Erythroblast (primary cell): ENCODE results near the gene PCNX1.

Experiments
- GATA1 ChIP-seq: IDR thresholded peaks from 2 replicates; pipeline ENCODE4 v1.6.1; 2011; ENCODE audit warnings: low read depth, mild to moderate bottlenecking, control low read depth, low read length, moderate library complexity
- POLR2A ChIP-seq: IDR thresholded peaks from 2 replicates; pipeline ENCODE4 v1.6.1; 2011; ENCODE audit warnings: mild to moderate bottlenecking, low read length

- no peak for TF ChIP-seq POLR2A
- TF ChIP-seq GATA1: no peak
Measured at GRCh38 chr14:70857496-70857890, 49.8 kb upstream of the PCNX1 start.
